Right ventricle myocardium superior (tissue), 1 donor: Measurements from ENCODE around the gene GABRB1. TPM values are rescaled to one million over a fixed set of nuclear protein-coding genes. Genes with fewer than 3 reads are reported as not detected.

Experiments
- ATAC-seq: fragments of 200-7000 bp; cut with Tn5 transposase; one replicate; pipeline ENCODE4 v1.9.1; 2020; ENCODE audit warnings: mild to moderate bottlenecking; ENCODE audit not compliant: poor library complexity
- DNase-seq: peaks from one replicate; pipeline ENCODE4 v3.0.0-alpha.2; 2020
- intact Hi-C: fragments of 100-400 bp; cut with DNase I; formaldehyde crosslinking; loops from one replicate; pipeline ENCODE4 v1.11.2; 2022
- total RNA-seq: library from RNA; stranded (reverse); fragmentation: NEBNext Ultra II Directional; extraction: Animal tissue kit (Norgen Biotek cat#: 25700); gene quantifications from one replicate; pipeline ENCODE4 v1.2.1, GENCODE V29; 2021
- donor health status: DM: no; HTN: yes; CAD: no; lungs with severe emphysema.

The GABRB1 gene
- total RNA-seq, 1 donor from 2014 or later, result 1.1 TPM

DNA sequence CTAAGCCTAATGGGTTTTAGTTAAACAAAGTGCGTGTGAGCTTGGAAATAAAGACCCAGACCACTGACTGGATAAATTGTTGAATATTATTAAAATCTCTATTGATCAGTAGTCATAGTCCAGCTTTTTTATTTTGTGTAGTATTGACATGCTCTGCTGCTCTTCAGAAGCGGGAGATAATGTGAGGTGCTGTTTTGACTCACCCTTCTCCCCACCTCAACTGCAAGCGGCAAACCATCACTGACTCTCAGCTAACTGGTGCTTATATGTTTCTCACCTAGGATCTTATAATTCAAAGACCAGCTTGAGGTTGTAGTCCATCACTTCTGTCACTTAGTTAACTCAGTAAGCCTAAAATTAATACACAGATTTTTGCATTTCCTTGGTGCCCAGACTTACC, 359.9 kb downstream of the GABRB1 start:
- DNase-seq (no peak), ATAC-seq (no peak)
- intact Hi-C loops, result no loop called here

GRCh38 chr4:47406408-47406807, 375.0 kb downstream of the GABRB1 start:
- ATAC-seq (no peak), DNase-seq (no peak)
- intact Hi-C loops, result no loop called here

- DNase-seq (no peak), ATAC-seq (no peak)
- intact Hi-C loops, result no loop called here
Measured at GRCh38 chr4:47410271-47410670, 378.9 kb downstream of the GABRB1 start.

- ATAC-seq (no peak), DNase-seq (no peak)
- intact Hi-C loops, result no loop called here
Measured at GRCh38 chr4:47413521-47413920, 382.2 kb downstream of the GABRB1 start.

GRCh38 chr4:47415719-47416118, 384.4 kb downstream of the GABRB1 start:
- ATAC-seq, result no peak
- intact Hi-C loops, result no loop called here

DNA sequence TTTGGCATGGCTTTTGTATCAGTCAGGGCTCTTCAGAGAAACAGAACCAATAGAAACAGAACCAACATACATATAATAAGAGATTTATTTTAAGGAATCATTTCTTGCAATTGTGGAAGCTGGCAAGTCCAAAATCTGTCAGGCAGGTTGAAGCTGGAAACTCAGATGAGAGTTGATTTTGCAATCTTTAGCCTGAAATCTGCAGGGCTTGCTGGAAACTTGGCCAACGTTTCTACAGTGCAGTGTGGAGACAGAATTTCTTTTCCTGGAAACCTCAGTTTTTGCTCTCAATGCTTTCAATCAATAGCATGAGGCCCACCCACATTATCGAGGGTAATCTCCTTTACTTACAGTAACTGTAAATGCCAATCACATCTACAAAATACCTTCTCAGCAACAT, 386.8 kb downstream of the GABRB1 start:
- no peak for DNase-seq
- intact Hi-C loops, result no loop called here
- ATAC-seq, result no peak

More at GRCh38 chr4:47415719-47416118, 384.4 kb downstream of the GABRB1 start:
- DNase-seq, result no peak

DNA sequence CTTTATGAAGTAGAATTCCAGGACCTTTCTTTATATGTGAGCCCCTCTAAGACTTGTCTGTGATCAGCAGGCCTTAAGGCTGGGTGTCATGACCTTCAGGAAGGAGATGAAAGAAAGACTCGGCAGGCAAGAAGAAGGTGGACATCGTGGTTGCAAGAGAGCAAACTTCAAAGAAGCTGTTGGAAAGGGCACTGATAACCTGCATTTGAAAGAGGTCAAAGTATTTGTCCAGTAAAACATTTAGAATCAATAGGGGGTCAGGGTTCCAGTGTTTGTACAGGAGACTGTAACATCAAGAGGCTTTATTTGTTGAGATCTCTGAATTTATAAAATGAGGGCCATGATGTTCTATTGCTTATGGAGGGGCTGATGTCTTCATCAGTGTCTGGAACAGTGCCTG, 387.9 kb downstream of the GABRB1 start:
- DNase-seq, result no peak
- intact Hi-C loops, result no loop called here
- no peak for ATAC-seq

DNA sequence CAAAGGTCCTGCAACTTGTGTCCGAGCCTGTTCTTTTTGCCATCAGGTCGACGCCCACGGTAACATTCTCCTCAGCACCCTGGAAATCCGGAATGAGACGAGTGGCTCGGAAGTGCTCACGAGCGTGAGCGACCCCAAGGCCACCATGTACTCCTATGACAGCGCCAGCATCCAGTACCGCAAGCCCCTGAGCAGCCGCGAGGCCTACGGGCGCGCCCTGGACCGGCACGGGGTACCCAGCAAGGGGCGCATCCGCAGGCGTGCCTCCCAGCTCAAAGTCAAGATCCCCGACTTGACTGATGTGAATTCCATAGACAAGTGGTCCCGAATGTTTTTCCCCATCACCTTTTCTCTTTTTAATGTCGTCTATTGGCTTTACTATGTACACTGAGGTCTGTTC, 394.3 kb downstream of the GABRB1 start:
- DNase-seq (no peak), ATAC-seq (no peak)

DNA sequence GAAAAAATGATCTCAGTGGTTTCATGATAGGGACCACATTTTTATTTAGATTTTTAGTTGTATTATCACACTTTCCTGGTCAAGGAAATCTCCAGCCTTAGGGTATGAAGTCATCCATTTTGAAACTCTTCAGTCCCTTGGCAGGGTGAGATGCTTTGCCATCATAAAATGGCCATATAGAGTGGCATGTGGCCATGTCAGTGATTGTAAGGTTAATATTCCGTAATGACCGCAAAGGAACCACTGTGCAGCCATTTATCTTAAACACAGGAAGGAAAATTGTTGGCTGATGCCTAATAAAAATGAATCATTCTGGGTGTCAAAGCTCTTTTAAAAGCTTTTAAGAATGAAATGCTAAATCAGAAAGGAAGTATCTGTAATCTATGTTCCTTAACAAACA, 396.6 kb downstream of the GABRB1 start:
- no peak for DNase-seq
- no peak for ATAC-seq
- intact Hi-C loops, result no loop called here

More for the DNA sequence above, 394.3 kb downstream of the GABRB1 start:
- intact Hi-C loops, result no loop called here

GRCh38 chr4:47432749-47433148, 401.4 kb downstream of the GABRB1 start:
- no peak for DNase-seq
- no peak for ATAC-seq
- intact Hi-C loops, result no loop called here

- ATAC-seq, result no peak
- intact Hi-C loops, result no loop called here
- DNase-seq, result no peak
Measured at GRCh38 chr4:47434931-47435330, 403.6 kb downstream of the GABRB1 start.

DNA sequence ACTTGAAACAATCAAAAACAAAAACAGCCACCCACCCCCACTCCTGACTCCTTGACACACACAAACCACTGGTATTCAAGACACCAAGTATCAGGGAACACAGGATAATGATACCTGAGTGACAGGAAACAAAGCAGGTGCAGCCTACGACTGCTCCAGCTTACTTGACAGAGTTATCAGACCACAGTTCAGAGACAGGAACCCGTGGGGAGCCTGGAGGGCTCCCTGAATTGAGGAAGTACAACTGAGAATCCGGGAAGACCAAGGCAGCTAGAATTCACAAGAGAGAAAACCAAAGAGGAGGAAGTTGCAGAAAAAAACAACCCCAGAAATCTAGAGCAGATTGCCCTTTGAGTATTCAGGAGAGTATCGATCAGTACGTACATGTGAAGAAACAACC, 411.6 kb downstream of the GABRB1 start:
- ATAC-seq (no peak), DNase-seq (peak; percentile 35)
- intact Hi-C loops, result no loop called here

DNA sequence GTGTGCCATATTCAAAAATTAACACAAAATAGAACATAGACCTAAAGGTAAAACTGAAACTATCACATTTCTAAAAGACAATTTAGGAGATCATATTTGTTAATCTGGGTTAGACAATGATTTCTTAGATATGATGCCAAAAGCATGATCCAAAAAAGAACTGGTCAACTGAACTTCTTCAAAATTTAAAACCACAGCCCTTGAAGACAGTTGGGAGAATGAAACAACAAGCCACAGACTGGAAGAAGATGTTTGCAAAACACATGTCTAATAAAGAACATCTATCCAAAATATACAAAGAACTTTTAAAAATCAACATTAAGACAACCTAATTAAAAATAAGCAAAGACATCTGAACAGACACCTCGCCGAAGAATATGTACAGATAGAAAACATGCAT, 412.7 kb downstream of the GABRB1 start:
- no peak for ATAC-seq
- intact Hi-C loops, result no loop called here

DNA sequence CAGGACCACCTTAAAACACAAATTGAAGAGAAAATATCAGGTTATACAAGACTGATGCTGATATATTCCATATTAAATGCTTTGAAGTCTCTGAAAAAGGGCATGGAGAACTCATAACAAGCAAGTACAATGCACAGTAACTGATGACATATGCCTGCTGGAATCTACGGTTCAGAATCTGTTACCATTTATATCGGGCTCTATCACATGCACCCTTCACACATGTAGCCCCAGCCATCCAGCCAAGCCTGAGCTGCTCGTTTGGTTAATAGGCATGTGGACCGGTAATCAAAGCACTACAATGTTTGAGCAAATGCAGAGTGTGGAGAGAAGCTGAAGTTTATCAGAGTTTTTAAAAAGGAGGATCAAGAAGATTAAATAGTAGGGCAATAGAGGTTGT, 420.3 kb downstream of the GABRB1 start:
- DNase-seq (no peak), ATAC-seq (peak; percentile 64)
- intact Hi-C loops, result no loop called here

More for the DNA sequence above, 412.7 kb downstream of the GABRB1 start:
- DNase-seq, result no peak

DNA sequence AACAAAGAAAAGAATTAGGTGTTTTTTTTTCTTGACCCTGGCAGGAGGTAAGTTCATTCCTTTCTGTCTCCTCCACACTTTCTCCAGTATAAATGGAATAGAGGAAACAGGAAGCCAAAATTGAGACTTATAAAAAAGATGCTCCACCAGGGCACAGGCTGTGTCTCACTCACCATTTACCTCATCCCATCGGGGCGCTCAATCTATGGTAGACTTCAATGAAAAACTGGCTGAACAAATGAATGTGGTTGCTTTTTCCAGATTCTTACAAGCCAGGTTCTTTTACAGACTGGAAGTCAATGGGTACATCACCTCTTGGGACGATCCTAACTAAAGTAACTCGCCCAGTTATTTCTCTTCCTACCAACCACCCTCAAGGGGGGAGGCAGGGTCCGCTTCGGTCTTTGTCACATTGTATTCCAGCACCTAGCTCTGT, 431.4 kb downstream of the GABRB1 start:
- peak; percentile 26 for ATAC-seq
- DNase-seq, result no peak
- intact Hi-C loops, result no loop called here

GRCh38 chr4:47463235-47463956, 432.0 kb downstream of the GABRB1 start, which contains the start of gene COMMD8:
TSS of gene COMMD8 (minus strand) at chr4:47463702. CDS start at chr4:47463651, 51 bp downstream.
- ATAC-seq (peak; percentile 100), DNase-seq (peak; percentile 99)
- intact Hi-C loops, result no loop called here

DNA sequence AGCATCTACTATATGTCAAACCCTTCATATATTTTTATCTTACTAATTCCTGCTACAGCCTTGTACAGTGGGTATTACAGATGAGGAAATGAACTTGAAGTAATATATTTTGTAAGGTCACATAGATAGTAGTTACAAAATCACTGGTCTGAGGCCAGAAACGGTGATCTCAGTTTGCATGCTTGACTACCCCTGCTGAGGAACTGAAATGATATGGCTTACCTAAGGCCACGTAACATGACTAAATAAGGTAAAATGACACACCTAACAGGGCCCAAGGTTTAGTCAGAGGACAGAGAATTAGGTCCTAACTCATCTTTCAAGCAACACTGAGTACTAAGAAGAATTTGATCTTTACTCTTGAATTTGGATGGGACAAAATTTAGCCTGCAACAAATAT, 433.6 kb downstream of the GABRB1 start:
- no peak for ATAC-seq
- intact Hi-C loops, result no loop called here
- DNase-seq, result no peak

DNA sequence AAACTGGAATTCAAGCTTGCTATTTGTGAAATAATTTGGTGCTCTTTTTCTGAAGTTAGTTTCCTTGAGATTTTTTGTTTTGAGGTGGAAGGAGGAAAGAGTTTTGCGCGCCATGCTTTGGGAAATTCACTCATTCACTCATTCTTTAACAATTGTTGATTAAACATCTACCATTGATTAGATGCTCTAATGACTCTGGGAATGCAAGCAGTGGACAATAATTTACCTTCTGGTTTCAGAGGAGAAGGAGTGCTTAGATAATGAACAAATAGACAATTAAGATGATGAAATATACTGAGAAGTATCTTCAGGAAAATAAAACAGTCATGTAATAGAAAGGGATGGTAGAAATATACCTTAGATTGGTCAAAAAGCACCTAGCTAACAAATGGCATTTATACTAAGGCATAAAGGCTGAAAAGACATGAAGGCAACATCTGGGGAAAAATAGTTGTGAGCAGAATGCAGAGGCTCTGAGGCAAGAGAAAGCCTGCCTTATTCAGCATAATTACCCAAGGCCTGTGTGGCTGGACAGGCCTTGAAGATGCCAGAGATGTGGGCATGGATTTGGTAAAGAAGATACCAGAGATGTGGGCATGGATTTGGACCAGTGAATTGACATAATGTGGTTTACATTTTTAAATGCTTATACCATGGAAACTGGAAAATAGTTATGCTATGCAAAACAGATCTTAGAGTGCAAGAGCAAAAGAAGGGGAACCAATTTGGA, 434.9 kb downstream of the GABRB1 start:
- DNase-seq (no peak), ATAC-seq (no peak)
- intact Hi-C loops, result no loop called here

GRCh38 chr4:47468706-47469365, 437.5 kb downstream of the GABRB1 start:
- intact Hi-C loops, result no loop called here
- DNase-seq, result no peak
- no peak for ATAC-seq

DNA sequence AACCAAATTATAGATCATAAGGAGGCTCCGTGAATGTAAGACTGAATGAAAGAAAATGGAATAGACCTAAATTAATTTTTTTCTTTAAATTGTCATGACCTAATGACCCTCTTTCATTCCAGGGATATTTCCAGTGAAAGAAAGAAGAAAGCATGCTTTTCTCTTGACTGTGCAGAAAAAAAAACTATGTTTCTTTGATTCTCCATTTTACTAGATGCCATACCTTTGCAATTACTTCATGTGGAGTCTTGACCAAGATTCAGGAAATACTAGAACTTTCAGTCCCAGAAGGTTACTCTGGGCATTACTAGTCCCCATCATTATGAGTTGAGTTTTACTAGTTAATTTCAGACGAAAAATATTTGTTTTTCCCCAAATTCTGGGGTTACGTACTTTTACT, 438.6 kb downstream of the GABRB1 start:
- DNase-seq (no peak), ATAC-seq (no peak)
- intact Hi-C loops, result no loop called here
